Mucosa of gallbladder (tissue), 1 donor: Measurements from ENCODE around the gene ANKRD36B. TPM values are rescaled to one million over a fixed set of nuclear protein-coding genes. Genes with fewer than 3 reads are reported as not detected.
A peak's percentile ranks its signal among the peaks of the same experiment; 100 is the strongest.
"Not testable (repeated sequence)": the region's sequence is repeated elsewhere in the genome, so short reads cannot be mapped to it uniquely, and the experiment has no call there.

Experiments
- DNase-seq: peaks from one replicate; pipeline ENCODE4 v3.0.0-alpha.2; 2020; ENCODE audit warnings: low spot score
- total RNA-seq: library from RNA; stranded (reverse); gene quantifications from one replicate; pipeline ENCODE4 v1.2.1, GENCODE V29; 2021
- donor health status: DM: no; HTN: no; CAD: no.

The ANKRD36B gene
- total RNA-seq, 1 donor from 2014 or later, result 13.2 TPM

DNA sequence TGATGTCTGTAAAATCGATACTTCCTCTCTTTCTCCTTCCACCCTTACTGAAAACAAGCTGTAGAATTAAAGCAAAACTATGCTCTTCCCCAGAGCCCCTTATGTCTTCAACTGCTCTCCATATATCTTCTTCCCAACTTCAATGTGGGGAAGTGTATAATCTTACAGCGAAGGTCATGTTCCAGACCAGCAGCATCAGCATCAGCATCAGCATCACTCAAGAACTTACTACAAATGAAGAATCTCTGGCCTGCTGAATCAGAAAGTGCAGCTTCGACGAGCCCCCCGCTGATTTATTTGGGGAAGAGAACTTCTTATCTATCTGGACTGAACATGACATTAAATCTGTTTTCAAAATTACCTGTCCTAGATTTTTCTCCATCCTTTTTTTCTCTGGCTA lies 40.6 kb downstream of the ANKRD36B start:
- not testable (repeated sequence) for DNase-seq

DNA sequence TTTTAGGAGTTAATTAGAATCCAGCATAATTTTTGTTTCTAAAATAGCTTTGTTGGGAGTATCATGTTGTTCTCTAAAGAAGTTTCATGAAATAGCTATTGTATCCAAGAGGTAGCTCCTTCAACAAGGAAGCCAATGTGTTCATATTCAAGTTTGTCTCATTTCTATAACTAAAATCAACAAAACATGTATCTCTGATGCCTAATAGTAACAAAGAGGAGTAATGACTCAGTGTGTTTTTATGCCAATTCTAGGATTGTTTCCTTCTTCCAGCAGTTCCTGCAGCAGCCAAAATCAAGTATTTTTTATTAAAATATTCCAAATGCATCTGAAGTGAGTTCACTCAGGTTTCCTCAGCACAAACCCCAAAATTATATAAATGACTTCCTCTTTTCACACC lies 41.1 kb downstream of the ANKRD36B start:
- not testable (repeated sequence) for DNase-seq

DNA sequence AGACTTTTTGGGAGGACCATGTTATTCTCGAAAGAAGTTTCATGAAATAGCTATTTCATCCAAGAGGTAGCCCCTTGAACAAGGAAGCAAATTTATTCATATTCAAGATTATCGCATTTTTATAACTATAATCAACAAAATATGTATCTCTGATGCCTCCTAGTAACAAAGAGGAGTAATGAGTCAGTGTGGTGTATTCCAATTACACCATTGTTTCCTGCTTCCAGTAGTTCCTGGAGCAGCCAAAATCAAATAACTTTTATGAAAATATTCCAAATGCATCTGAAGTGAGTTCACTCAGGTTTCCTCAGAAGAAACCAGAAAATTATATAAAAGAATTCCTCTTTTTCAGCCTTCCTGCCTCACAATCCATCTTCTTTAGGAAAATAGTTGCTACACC lies 43.0 kb downstream of the ANKRD36B start:
- no peak for DNase-seq

GRCh38 chr2:97544911-97545310 lies 44.8 kb downstream of the ANKRD36B start:
- not testable (repeated sequence) for DNase-seq

GRCh38 chr2:97525904-97526303 lies 63.8 kb downstream of the ANKRD36B start:
- DNase-seq, result not testable (repeated sequence)

GRCh38 chr2:97523816-97524215 lies 65.9 kb downstream of the ANKRD36B start:
- not testable (repeated sequence) for DNase-seq

DNA sequence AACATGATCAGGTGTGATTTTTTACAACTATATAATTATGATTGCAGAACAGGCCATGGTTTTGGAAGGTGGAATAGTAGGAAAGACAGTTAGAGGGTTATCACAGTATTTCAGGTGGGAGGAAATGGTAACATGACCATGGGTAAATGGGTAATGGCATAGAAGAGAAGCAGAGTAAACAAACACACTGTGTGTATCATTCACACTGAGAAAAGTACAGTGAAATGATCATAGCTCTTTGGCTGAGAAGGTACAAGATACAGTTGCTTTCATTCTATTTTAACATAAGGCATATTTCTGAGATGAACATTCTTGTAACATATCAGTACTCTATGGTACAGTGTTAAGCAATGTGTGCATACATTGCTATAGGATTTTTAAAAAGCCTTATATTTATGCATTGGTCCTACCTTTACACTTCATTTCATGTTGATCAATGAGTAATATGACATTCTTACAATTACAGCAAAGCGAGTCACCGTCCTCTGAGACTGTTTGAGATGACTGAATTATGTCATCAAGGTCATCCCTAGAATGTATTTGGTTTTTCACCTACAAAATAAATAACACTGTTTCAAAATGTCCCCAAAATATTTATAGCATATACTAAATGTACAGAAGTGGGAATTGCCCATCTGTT lies 66.6 kb downstream of the ANKRD36B start:
- DNase-seq, result not testable (repeated sequence)

DNA sequence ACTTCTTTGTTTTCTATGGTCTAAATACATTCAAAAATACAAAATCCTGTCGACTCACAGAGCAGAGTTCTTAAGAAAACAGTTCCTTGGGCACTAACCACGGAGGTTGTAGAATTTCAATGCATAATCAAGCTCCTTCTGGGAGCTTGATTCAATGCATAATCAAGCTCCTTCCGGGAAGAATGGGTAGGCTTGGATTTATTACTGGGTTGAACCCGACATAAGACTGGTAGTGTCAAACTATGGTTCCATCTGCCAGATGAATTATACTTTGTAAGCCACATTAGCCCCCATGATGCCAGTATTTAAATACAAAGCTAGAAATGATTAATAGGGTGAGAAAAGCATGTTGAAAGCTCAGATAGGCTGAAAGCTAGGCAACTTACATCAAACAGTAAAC lies 94.0 kb downstream of the ANKRD36B start:
- not testable (repeated sequence) for DNase-seq

DNA sequence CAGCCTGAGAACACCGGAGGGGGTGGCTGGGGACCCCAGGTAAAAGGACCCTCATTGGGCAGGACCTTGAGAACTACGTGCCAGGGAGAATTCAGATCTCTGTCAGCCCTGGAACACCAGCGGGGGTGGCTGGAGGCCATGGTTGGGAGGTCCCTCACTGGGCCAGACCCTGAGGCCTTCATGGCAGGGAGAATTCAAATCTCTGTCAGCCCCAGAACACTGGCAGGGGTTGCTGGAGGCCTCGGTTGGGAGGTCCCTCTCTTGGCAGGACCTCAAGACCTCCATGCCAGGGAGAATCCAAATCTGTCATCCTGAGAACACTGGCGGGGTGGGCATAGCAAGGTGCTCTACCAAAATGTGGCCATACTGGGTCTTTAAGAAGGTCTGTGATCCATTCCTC lies 99.5 kb downstream of the ANKRD36B start:
- peak; percentile 11 for DNase-seq

Other genes with a start within 250 kb of the ANKRD36B start
- gene COX5B, start 56.2 kb upstream of the ANKRD36B start, total RNA-seq, result 345 TPM
- gene ACTR1B, start 74.2 kb upstream of the ANKRD36B start, total RNA-seq, result 86.6 TPM
- gene C2orf92, start 79.8 kb upstream of the ANKRD36B start, total RNA-seq, result 4.8 TPM
- gene ZAP70, start 123.7 kb upstream of the ANKRD36B start, total RNA-seq, result 12.6 TPM